Transverse colon (tissue), 4 donors: ENCODE data around the gene ARF1.

Experiments used
- EP300 ChIP-seq: sonication (generic); formaldehyde crosslinking; IDR thresholded peaks from one replicate; pipeline ENCODE4 v1.6.1; 2017; ENCODE audit warnings: antibody characterized with exemption, low read depth
- POLR2A ChIP-seq: fragments of 450-650 bp; IDR thresholded peaks from one replicate; pipeline ENCODE4 v1.6.1; 2016; ENCODE audit warnings: antibody characterized with exemption, mild to moderate bottlenecking, moderate library complexity
- POLR2AphosphoS5 ChIP-seq, 3 donors: sonication (generic); formaldehyde crosslinking; IDR thresholded peaks; one replicate each; pipeline ENCODE4 v1.6.1; 2016; ENCODE audit warnings: antibody characterized with exemption in 3 of 3
- TF ChIP-seq, protein P1 (sequence below), 5 experiments: fragments of 200-600 bp in 3 of 5; fragments of 450-650 bp in 2 of 5; sonication (generic) in 3 of 5; IDR thresholded peaks; 1 replicate in 2 of 5; 2 replicates in 3 of 5; pipeline ENCODE4 v1.5.1; 2016 to 2017; ENCODE audit warnings: antibody characterized with exemption in 5 of 5, inconsistent platforms in 3 of 5, mild to moderate bottlenecking in 2 of 5, moderate library complexity in 1 of 5

DNA sequence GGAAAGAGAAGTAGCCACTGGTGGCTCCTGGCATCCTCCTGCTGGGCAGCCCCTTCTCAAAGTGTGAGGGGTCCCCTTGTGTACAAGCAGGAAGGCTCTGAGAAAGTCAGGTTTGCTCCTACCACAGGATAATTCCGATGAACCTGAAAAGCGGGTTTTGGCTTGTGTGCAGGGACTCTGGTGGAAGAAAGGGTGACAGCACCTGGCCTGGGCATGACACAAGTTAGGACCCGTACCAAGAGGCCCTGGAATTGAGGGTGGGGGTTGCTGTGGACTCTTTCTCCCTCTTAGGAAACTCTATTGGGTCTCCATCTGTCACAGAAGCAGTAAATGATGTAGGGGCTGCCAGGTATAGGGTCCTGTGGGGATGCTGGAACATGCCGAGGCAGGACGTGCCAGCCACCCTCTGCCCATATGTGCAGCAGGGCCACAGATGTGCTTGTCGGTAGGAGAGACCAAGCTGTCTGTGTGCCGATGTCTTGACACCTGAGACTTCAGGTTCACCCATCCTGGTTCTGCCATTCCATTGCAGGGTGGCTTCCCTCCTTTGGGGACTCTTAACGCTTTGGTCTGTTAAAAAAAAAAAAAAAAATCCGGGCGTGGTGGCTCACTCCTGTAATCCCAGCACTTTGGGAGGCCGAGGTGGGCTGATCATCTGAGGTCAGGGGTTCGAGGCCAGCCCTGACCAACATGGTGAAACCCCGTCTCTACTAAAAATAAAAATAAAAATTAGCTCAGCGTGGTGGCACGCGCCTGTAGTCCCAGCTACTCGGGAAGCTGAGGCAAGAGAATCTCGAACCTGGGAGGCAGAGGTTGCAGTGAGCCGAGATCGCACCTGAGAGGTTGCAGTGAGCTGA lies 10.8 kb downstream of the ARF1 start:
- TF ChIP-seq, protein P1, sequence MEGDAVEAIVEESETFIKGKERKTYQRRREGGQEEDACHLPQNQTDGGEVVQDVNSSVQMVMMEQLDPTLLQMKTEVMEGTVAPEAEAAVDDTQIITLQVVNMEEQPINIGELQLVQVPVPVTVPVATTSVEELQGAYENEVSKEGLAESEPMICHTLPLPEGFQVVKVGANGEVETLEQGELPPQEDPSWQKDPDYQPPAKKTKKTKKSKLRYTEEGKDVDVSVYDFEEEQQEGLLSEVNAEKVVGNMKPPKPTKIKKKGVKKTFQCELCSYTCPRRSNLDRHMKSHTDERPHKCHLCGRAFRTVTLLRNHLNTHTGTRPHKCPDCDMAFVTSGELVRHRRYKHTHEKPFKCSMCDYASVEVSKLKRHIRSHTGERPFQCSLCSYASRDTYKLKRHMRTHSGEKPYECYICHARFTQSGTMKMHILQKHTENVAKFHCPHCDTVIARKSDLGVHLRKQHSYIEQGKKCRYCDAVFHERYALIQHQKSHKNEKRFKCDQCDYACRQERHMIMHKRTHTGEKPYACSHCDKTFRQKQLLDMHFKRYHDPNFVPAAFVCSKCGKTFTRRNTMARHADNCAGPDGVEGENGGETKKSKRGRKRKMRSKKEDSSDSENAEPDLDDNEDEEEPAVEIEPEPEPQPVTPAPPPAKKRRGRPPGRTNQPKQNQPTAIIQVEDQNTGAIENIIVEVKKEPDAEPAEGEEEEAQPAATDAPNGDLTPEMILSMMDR (IDR thresholded peaks at IDR 0.05), result no peak
- TF ChIP-seq EP300 (no peak), POLR2AphosphoS5 (IDR thresholded peaks at IDR 0.05) (no peak), POLR2A (no peak)
